ENCODE results near the gene STAC3. TPM values are rescaled to one million over a fixed set of nuclear protein-coding genes. Genes with fewer than 3 reads are reported as not detected.
A peak's percentile ranks its signal among the peaks of the same experiment; 100 is the strongest.
"Not testable (repeated sequence)": the region's sequence is repeated elsewhere in the genome, so short reads cannot be mapped to it uniquely, and the experiment has no call there.

STAC3 gene
- polyA plus RNA-seq (2011; rRNA removed) (0.25 and 0.65 TPM in 2 replicates), polyA minus RNA-seq (2011; rRNA and poly(A)+ RNA removed) (0.60 and 1.6 TPM in 2 replicates)

DNA sequence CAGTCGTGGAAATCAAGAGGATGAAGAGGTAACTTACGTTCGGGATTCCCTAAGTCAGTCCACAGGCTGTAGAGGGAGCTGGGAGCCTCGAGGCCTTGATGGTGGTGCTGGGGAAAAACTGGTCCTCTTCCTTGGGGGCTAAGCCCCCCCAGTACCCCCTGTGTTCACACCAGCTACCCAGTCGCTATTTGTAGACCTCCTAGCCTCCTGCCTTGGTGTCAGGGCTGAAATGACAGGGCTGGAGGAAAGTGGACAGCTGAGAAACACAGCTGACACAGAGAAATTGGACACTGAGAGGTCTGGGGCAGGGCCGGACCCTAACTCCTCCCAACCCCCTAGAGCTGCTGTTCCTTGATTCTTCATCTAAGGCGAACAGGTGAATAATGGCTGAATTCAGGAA, at the start of gene STAC3:
TSS of gene STAC3 (minus strand) at position 232 of the 400 bp plus-strand sequence. CDS start 1,551 bp downstream, outside the sequence.
- no peak for TF ChIP-seq CTCF (IDR thresholded peaks at IDR 0.05; ENCODE audit: low read depth, low read length)
- no peak for DNase-seq (ENCODE audit: low read depth, low spot score)
- ChIA-PET CTCF (interaction anchor here (0.6 to 1.9 kb wide), 10 partner anchors 8 to 211 kb away, joined by 3 to 7 read pairs (median 4); no protein-coding TSS in a partner anchor), POLR2A (no interaction called here)
- Histone ChIP-seq H3K27ac (ENCODE audit: low read depth, low read length) (no peak within 1 kb of the TSS), H3K4me3 (ENCODE audit: low read depth, low read length) (no peak within 1 kb of the TSS), H3K27me3 (ENCODE audit: control insufficient read depth, insufficient read depth, low read length) (no peaks in the 10 kb centered on the region), H3K9me3 (ENCODE audit: control insufficient read depth, insufficient read depth, low read length) (no peaks in the 10 kb centered on the region)

DNA sequence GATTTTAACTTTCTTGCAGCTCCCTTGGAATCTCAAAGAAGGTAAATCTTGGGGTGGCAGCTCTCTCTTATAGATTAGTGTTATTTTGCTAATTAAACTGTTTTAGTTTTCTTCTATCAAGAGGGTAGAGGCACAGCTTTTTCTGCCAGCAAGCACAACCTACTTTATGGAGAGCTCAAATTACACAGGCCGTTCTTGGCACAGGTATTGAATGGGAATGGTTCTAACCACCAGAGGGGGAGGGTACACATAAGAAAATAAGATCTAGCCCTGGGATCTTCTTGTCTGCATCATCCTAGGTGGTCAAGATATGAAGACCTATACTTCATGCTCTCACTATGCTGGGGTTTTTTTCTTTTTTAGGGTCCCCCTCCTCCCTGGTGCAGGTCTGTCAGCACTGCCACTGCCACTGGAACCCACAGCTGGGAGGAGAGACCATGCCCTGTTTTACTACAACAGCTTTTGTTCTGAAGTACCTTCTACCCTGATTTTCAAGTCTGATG, 48.6 kb upstream of the STAC3 start:
- no peak for DNase-seq (ENCODE audit: low read depth, low spot score)
- H3K27ac ChIP-seq (ENCODE audit: low read depth, low read length): no peak overlapping the region
- TF ChIP-seq CTCF (IDR thresholded peaks at IDR 0.05; ENCODE audit: low read depth, low read length): no peak
- POLR2A ChIA-PET: no interaction called here
- no peak overlapping the region for H3K4me3 ChIP-seq (ENCODE audit: low read depth, low read length)
- H3K27me3 ChIP-seq (ENCODE audit: control insufficient read depth, insufficient read depth, low read length): no peaks in the 10 kb centered on the region
- CTCF ChIA-PET: interaction anchor here (1.6 to 2.6 kb wide), 4 partner anchors 10 to 159 kb away, joined by 3 to 10 read pairs (median 8); partner anchors contain the start of gene GLI1
- H3K9me3 ChIP-seq (ENCODE audit: control insufficient read depth, insufficient read depth, low read length): no peaks in the 10 kb centered on the region

DNA sequence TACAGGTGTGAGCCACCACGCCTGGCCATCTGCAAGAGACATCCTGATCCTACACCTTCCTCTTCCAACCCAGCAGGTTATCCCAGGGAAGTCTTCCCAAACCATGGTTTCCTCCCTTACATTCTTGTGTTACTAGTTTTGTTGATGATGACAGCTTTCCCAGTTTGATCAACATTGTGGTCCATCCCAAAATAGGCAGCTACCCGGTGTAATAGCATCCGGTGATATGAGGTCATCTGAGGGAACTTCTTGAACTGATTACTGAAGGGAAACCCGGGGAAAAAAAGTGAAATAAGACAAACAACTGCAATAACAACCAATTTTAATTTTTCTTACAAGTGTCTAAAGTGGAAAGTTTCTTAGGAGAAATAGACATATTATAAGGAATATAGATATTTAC, 45.3 kb upstream of the STAC3 start:
- H3K9me3 ChIP-seq (ENCODE audit: control insufficient read depth, insufficient read depth, low read length): no peaks in the 10 kb centered on the region

DNA sequence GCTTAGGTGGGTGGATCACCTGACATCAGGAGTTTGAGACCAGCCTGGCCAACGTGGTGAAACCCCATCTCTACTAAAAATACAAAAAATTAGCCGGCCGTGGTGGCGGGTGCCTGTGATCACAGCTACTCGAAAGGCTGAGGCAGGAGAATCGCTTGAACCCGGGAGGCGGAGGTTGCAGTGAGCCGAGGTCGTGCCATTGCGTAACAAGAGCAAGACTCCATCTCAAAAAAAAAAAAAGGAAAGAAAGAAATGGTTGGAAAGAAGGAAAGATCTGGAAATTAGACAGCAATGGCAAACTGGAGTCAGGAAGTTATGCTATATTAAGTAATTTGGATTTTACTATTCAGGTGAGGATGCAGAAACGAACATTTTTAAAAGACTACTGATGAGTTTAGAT, 31.1 kb upstream of the STAC3 start:
- H3K4me3 ChIP-seq (ENCODE audit: low read depth, low read length); H3K9me3 ChIP-seq (ENCODE audit: control insufficient read depth, insufficient read depth, low read length); H3K27me3 ChIP-seq (ENCODE audit: control insufficient read depth, insufficient read depth, low read length); DNase-seq (ENCODE audit: low read depth, low spot score); CTCF ChIA-PET; POLR2A ChIA-PET; H3K27ac ChIP-seq (ENCODE audit: low read depth, low read length): not testable (repeated sequence)

More for the DNA sequence above, 45.3 kb upstream of the STAC3 start:
- ChIA-PET POLR2A (no interaction called here), CTCF (interaction anchor here (1.2 to 1.8 kb wide), 2 partner anchors 11 to 157 kb away, joined by 4 read pairs; no protein-coding TSS in a partner anchor)
- no peak overlapping the region for H3K4me3 ChIP-seq (ENCODE audit: low read depth, low read length)
- no peak overlapping the region for H3K27ac ChIP-seq (ENCODE audit: low read depth, low read length)
- no peak for TF ChIP-seq CTCF (IDR thresholded peaks at IDR 0.05; ENCODE audit: low read depth, low read length)
- no peaks in the 10 kb centered on the region for H3K27me3 ChIP-seq (ENCODE audit: control insufficient read depth, insufficient read depth, low read length)
- no peak for DNase-seq (ENCODE audit: low read depth, low spot score)

GRCh38 chr12:57280211-57281062, 29.4 kb upstream of the STAC3 start:
- no peak for TF ChIP-seq CTCF (IDR thresholded peaks at IDR 0.05; ENCODE audit: low read depth, low read length)
- H3K4me3 ChIP-seq (ENCODE audit: low read depth, low read length): peak overlapping the region; percentile 38
- POLR2A ChIA-PET: no interaction called here
- CTCF ChIA-PET: interaction anchor here (0.8 to 1.5 kb wide), 3 partner anchors 8 to 174 kb away, joined by 3 to 5 read pairs (median 3); partner anchors contain the start of gene INHBE
- no peaks in the 10 kb centered on the region for H3K9me3 ChIP-seq (ENCODE audit: control insufficient read depth, insufficient read depth, low read length)
- no peaks in the 10 kb centered on the region for H3K27me3 ChIP-seq (ENCODE audit: control insufficient read depth, insufficient read depth, low read length)
- peak overlapping the region; percentile 74 for H3K27ac ChIP-seq (ENCODE audit: low read depth, low read length)
- peak; percentile 91 for DNase-seq (ENCODE audit: low read depth, low spot score)

Measured in AG04450 (cell line).